Neutrophil (primary cell): ENCODE measurements around the gene NCOA5.

ENCODE experiments used
- H3K27ac ChIP-seq: fragments of 200-600 bp; sonication (generic); 2 replicates; pipeline ENCODE4 v1.5.1; 2016; ENCODE audit warnings: mild to moderate bottlenecking, moderate library complexity
- H3K27me3 ChIP-seq: fragments of 200-600 bp; sonication (generic); 2 replicates; pipeline ENCODE4 v1.6.0; 2016; ENCODE audit warnings: mild to moderate bottlenecking
- H3K36me3 ChIP-seq: fragments of 200-600 bp; sonication (generic); 2 replicates; pipeline ENCODE4 v1.5.1; 2017
- H3K4me1 ChIP-seq, 2 experiments: fragments of 200-600 bp in 1 of 2; sonication (generic) in 1 of 2; 1 replicate in 1 of 2; 2 replicates in 1 of 2; pipeline versions ENCODE4 v1.5.1 to v1.6.1; 2013 to 2016; ENCODE audit warnings: low read depth in 1 of 2, low read length in 1 of 2, mild to moderate bottlenecking in 1 of 2, moderate library complexity in 1 of 2; ENCODE audit not compliant: control insufficient read depth in 1 of 2, insufficient read depth in 1 of 2
- H3K4me3 ChIP-seq, 2 experiments: fragments of 200-600 bp in 1 of 2; sonication (generic) in 1 of 2; 1 replicate in 1 of 2; 2 replicates in 1 of 2; pipeline ENCODE4 v1.5.1; 2013 to 2016; ENCODE audit warnings: low read depth in 1 of 2, low read length in 1 of 2, mild to moderate bottlenecking in 1 of 2, moderate library complexity in 1 of 2
- H3K9me3 ChIP-seq: fragments of 200-600 bp; sonication (generic); 2 replicates; pipeline ENCODE4 v1.5.1; 2016
- CTCF ChIP-seq: fragments of 200-600 bp; sonication (generic); IDR thresholded peaks from 2 replicates; pipeline ENCODE4 v1.5.1; 2016; ENCODE audit warnings: antibody characterized with exemption

NCOA5 gene

GRCh38 chr20:46056027-46056833 lies 33.5 kb downstream of the NCOA5 start:
- no peaks in the 10 kb centered on the region for H3K36me3 ChIP-seq
- no peak overlapping the region for H3K4me3 ChIP-seq
- peaks cover 78% of the 10 kb centered on the region for H3K27me3 ChIP-seq
- H3K27ac ChIP-seq: no peak overlapping the region
- no peaks in the 10 kb centered on the region for H3K9me3 ChIP-seq
- peaks cover 45 to 48% of the 10 kb centered on the region in 2 experiments for H3K4me1 ChIP-seq
- no peak for TF ChIP-seq CTCF

- no peaks in the 10 kb centered on the region for H3K36me3 ChIP-seq
- peaks cover 36 to 38% of the 10 kb centered on the region in 2 experiments for H3K4me1 ChIP-seq
- H3K27ac ChIP-seq: no peak overlapping the region
- no peak overlapping the region for H3K4me3 ChIP-seq
- peaks cover 86% of the 10 kb centered on the region for H3K27me3 ChIP-seq
- H3K9me3 ChIP-seq: no peaks in the 10 kb centered on the region
- TF ChIP-seq CTCF: no peak
Measured at GRCh38 chr20:46055269-46055668, 34.5 kb downstream of the NCOA5 start.

GRCh38 chr20:46054606-46055005 lies 35.2 kb downstream of the NCOA5 start:
- Histone ChIP-seq H3K36me3 (no peaks in the 10 kb centered on the region), H3K9me3 (no peaks in the 10 kb centered on the region), H3K4me1 (peaks cover 29 to 32% of the 10 kb centered on the region in 2 experiments), H3K4me3 (no peak overlapping the region), H3K27ac (no peak overlapping the region), H3K27me3 (peaks cover 92% of the 10 kb centered on the region)
- no peak for TF ChIP-seq CTCF

DNA sequence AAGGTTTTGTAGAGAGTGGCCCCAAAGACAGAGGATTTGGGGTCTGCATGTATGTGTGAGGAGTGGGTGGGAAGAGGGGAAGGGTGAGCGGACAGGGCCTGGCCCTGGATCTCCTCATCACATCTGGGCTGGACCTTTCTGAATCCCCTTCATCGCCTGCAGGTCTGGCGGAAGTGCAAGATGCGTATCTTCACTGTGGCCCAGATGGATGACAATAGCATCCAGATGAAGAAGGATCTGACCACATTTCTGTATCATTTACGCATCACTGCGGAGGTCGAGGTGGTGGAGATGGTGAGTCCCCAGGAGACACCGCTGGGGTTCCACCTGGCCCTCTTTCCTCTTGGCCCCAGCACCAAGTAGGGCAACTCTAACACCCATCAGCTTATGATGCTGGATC lies 36.3 kb downstream of the NCOA5 start:
- Histone ChIP-seq H3K27me3 (peaks cover 93% of the 10 kb centered on the region), H3K9me3 (no peaks in the 10 kb centered on the region), H3K4me3 (no peak overlapping the region), H3K27ac (no peak overlapping the region), H3K36me3 (no peaks in the 10 kb centered on the region), H3K4me1 (peaks cover 17 to 20% of the 10 kb centered on the region in 2 experiments)
- no peak for TF ChIP-seq CTCF

- TF ChIP-seq CTCF: no peak
- Histone ChIP-seq H3K36me3 (no peaks in the 10 kb centered on the region), H3K4me3 (no peak overlapping the region), H3K27me3 (peaks cover 91% of the 10 kb centered on the region), H3K4me1 (peaks cover under 1 to 3% of the 10 kb centered on the region in 2 experiments), H3K9me3 (no peaks in the 10 kb centered on the region), H3K27ac (no peak overlapping the region)
Measured at GRCh38 chr20:46051556-46052308, 38.0 kb downstream of the NCOA5 start.
